ENCODE data around the gene HOXC5.

HOXC5 gene

GRCh38 chr12:54082397-54082892, 49.6 kb downstream of the HOXC5 start:
- DNase-seq (ENCODE audit: low read depth): no peak
- peak overlapping the region; percentile 20 for H3K4me3 ChIP-seq (ENCODE audit: low read depth, low read length)
- TF ChIP-seq CTCF (IDR thresholded peaks at IDR 0.05; ENCODE audit: low read depth, low read length, missing control alignments): no peak
